Upper lobe of right lung (tissue), 1 donor: ENCODE data around the gene KRT12. TPM values are rescaled to one million over a fixed set of nuclear protein-coding genes. Genes with fewer than 3 reads are reported as not detected.
A peak's percentile ranks its signal among the peaks of the same experiment; 100 is the strongest.

Source experiments
- ATAC-seq: fragments of 200-7000 bp; cut with Tn5 transposase; one replicate; pipeline ENCODE4 v1.9.1; 2020; ENCODE audit warnings: mild to moderate bottlenecking, moderate library complexity
- DNase-seq: peaks from one replicate; pipeline ENCODE4 v3.0.0-alpha.2; 2020
- H3K27ac ChIP-seq: fragments of 200-600 bp; one replicate; pipeline ENCODE4 v1.8.0; 2022
- H3K27me3 ChIP-seq: fragments of 200-600 bp; one replicate; pipeline ENCODE4 v1.8.0; 2022; ENCODE audit warnings: mild to moderate bottlenecking
- H3K36me3 ChIP-seq: fragments of 200-600 bp; one replicate; pipeline ENCODE4 v1.8.0; 2022
- H3K4me1 ChIP-seq: fragments of 200-600 bp; one replicate; pipeline ENCODE4 v1.8.0; 2022
- H3K4me3 ChIP-seq: fragments of 200-600 bp; one replicate; pipeline ENCODE4 v1.8.0; 2022; ENCODE audit warnings: mild to moderate bottlenecking
- H3K9me3 ChIP-seq: fragments of 200-600 bp; one replicate; pipeline ENCODE4 v1.8.0; 2022
- intact Hi-C: fragments of 100-400 bp; cut with DNase I; formaldehyde crosslinking; loops from one replicate; pipeline ENCODE4 v1.11.0; 2022
- long read RNA-seq: library from polyadenylated mRNA; unstranded; transcript quantifications from one replicate; pipeline ENCODE4 v2.0.0, GENCODE V29; 2021
- total RNA-seq: library from RNA; stranded (reverse); fragmentation: NEBNext Ultra II Directional; extraction: Animal tissue kit (Norgen Biotek cat#: 25700); gene quantifications from one replicate; pipeline ENCODE4 v1.2.1, GENCODE V29; 2021
- TF ChIP-seq, protein P1 (sequence below): fragments of 200-600 bp; IDR thresholded peaks from one replicate; pipeline ENCODE4 v1.8.0; 2022; ENCODE audit warnings: antibody characterized with exemption
- donor health status: DM: no; HTN: yes; CAD: no; lungs with severe emphysema.

KRT12 gene
- not detected for total RNA-seq
- long read RNA-seq: 0 reads

DNA sequence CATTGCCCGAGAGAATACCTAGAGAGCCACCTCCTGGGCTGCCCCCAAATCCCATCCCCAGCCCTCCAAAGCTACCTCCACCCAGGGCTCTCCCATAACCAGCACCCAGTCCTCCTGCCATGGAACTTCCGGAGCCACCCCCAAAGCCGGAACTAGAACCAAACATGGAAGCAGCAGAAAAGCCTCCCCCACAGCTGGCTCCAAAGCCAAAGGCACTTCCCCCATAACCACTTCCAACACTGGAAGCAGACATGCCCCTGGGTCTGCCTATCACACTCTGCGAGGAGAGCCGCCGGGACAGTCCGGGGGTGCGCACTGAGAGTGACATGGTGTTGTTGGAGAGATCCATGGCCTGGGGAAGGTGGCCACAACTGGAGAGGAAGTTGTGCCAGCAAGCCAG lies at the start of gene KRT12:
KRT12 (minus strand) TSS at position 386 of the 400 bp plus-strand sequence; CDS start at position 349, 37 bp downstream.
- Histone ChIP-seq H3K27me3 (peaks cover 19% of the 10 kb centered on the region), H3K27ac (no peak within 1 kb of the TSS), H3K36me3 (no peaks in the 10 kb centered on the region), H3K4me1 (no peaks in the 10 kb centered on the region), H3K9me3 (no peaks in the 10 kb centered on the region), H3K4me3 (no peak within 1 kb of the TSS)
- ATAC-seq: no peak
- no peak for DNase-seq
- TF ChIP-seq, protein P1, sequence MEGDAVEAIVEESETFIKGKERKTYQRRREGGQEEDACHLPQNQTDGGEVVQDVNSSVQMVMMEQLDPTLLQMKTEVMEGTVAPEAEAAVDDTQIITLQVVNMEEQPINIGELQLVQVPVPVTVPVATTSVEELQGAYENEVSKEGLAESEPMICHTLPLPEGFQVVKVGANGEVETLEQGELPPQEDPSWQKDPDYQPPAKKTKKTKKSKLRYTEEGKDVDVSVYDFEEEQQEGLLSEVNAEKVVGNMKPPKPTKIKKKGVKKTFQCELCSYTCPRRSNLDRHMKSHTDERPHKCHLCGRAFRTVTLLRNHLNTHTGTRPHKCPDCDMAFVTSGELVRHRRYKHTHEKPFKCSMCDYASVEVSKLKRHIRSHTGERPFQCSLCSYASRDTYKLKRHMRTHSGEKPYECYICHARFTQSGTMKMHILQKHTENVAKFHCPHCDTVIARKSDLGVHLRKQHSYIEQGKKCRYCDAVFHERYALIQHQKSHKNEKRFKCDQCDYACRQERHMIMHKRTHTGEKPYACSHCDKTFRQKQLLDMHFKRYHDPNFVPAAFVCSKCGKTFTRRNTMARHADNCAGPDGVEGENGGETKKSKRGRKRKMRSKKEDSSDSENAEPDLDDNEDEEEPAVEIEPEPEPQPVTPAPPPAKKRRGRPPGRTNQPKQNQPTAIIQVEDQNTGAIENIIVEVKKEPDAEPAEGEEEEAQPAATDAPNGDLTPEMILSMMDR: no peak
- intact Hi-C loops: no loop called here

DNA sequence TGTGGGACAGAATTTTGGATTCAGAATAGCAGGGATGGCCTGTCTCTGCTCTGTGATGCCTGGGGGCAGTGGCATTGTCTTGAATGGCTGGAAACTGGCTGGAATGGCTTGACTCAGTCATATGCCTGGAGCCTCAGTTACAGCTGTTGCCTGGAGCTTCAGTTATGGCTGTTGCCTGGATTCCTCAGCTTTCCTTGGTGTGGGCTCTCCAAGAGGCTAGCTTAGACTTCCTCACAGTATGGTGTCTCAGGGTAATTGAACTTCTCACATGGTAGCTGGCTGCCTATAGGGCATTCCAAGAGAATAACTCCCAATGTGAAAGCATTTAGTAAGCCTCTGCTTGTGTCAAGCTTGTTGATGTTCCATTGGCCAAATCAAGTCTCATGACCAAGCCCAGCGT lies 49.3 kb upstream of the KRT12 start:
- Histone ChIP-seq H3K27ac (no peak overlapping the region), H3K27me3 (no peaks in the 10 kb centered on the region), H3K9me3 (no peaks in the 10 kb centered on the region), H3K4me3 (no peak overlapping the region), H3K4me1 (no peaks in the 10 kb centered on the region), H3K36me3 (no peaks in the 10 kb centered on the region)
- intact Hi-C loops: no loop called here
- TF ChIP-seq, protein P1: no peak
- ATAC-seq (no peak), DNase-seq (no peak)

DNA sequence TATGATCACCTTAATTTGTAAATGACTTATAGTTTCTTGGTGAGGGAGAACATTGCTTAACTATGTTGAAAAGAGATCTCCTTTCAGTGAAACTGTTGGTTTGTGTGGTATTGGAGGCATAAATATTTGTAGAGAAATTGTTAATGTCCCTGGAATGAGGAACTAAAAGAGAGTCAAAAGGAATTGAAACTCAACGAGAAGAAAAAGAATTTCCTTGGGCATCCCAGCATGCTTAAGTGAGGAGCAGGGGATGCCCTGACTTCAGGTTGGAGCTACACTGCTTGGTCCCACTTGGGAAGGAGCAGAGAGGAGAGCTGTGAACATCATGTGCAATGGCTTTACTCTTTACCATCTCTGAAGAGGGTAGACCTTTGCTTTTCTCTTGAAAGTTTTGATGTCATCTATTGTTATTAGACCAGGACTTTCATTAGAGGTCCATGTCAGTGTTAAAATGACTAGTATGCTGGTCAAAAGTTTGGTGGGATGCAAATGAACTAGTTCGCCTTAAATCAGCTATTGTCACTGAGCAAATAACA lies 48.8 kb upstream of the KRT12 start:
- Histone ChIP-seq H3K36me3 (no peaks in the 10 kb centered on the region), H3K27me3 (no peaks in the 10 kb centered on the region), H3K27ac (peak overlapping the region; percentile 8)

DNA sequence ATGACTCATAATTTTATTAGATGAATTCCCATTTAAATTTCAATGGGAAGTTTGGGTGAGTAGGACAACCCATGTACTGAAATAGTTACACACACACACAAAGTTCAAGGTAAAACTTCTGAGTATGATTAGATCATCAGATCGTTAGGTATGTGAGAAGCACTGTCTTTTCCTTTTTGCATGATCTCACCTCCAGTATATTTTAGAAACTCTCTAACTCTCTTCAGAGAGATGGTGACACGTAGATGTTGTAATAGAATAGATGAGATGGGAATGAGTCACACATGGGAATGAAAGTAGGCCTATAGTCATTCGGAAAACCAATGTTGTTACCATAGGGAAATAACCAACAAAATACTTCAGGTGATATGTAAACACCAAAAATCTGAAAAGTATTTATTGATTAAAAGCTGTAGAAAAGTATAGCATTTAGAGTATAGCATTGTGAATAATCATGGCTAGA lies 48.2 kb upstream of the KRT12 start:
- Histone ChIP-seq H3K27ac (peak overlapping the region; percentile 8), H3K27me3 (no peaks in the 10 kb centered on the region), H3K36me3 (no peaks in the 10 kb centered on the region), H3K9me3 (no peaks in the 10 kb centered on the region), H3K4me3 (no peak overlapping the region), H3K4me1 (peaks cover 3% of the 10 kb centered on the region)
- intact Hi-C loops: no loop called here
- DNase-seq: no peak
- TF ChIP-seq, protein P1: no peak
- peak; percentile 78 for ATAC-seq

More for the DNA sequence above, 48.8 kb upstream of the KRT12 start:
- TF ChIP-seq, protein P1: no peak
- Histone ChIP-seq H3K4me3 (no peak overlapping the region), H3K4me1 (no peaks in the 10 kb centered on the region), H3K9me3 (no peaks in the 10 kb centered on the region)
- intact Hi-C loops: no loop called here
- DNase-seq: no peak
- ATAC-seq: peak; percentile 69

DNA sequence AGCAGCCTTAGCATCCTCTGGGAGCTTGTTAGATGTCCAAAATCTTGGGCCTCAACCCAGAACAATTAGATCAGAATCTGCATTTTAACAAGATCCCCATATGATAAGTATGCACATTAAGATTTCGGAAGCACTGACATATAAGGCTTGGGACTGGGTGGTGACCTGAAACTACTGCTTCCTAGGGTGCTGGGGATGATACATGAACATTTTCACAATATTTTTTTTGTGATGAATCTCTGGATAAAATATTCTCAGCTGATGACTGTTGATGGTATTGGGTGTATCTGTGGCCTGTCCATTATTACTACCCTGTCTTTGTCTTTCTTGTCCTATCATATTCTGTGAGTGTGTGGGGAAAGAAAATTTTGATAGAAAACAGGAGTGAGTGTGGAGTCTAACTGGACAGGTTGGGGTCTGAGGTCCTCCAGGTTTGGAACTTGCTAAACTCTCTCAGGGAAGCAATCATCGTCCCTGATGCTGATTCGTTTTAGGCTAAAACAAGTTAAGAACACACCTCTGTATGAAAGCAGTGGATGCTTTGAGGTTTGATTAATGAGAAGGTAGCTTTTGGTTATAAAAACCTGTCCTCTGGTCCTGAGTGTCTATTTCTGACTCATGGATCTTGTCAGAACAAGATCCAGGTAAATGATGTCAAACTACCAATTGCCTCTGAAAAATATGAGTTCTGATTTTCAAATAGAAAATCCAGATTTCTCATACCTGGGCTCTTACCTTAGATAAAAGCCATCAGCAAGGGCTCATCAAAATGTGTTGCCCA lies 47.2 kb upstream of the KRT12 start:
- TF ChIP-seq, protein P1: no peak
- intact Hi-C loops: no loop called here
- no peak overlapping the region for H3K4me3 ChIP-seq
- no peak for DNase-seq
- H3K27ac ChIP-seq: no peak overlapping the region
- peaks cover 9% of the 10 kb centered on the region for H3K4me1 ChIP-seq
- no peaks in the 10 kb centered on the region for H3K36me3 ChIP-seq
- no peaks in the 10 kb centered on the region for H3K27me3 ChIP-seq
- no peak for ATAC-seq
- no peaks in the 10 kb centered on the region for H3K9me3 ChIP-seq
